Measurements from ENCODE around the gene DYNC2LI1.

DYNC2LI1 gene

DNA sequence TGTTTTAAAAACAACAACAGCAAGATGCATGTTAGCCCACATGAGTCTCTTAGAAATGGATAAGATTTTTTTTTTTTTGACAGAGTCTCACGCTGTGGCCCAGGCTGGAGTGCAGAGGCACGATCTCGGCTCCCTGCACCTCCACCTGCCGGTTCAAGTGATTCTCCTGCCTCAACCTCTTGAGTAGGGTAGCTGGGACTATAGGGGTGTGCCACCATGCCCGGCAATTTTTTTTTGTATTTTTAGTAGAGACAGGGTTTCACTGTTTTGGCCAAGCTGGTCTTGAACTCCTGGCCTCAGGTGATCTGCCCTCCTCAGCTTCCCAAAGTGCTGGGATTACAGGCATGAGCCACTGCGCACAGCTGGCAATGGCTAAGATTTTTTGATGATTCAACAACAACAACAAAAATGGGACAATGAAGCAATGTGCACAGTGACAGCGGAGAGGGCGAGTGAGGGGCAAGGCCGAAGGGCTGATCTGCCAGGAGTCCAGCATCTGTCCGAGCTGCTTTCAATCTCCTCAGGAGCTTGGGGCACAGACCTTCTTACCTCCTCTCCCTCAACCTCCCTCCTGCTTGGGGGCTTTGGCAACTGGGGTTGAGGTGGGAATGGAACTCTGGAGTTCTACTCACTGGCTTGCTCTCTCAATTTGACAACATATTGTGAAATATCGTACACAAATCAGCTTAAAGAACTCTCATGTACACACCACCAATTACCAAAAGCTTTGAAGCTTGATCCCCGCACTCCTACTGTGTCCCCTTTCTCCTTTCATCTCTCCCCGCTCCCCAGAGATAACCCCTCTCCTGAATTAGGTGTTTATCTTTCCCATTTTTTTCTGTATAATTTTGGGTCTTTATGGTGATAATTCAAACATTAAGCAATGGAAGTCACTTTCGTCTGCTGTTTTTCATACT, 68.4 kb downstream of the DYNC2LI1 start:
- no peak overlapping the region for H3K4me3 ChIP-seq (ENCODE audit: low read depth, low read length)
- DNase-seq (ENCODE audit: low read depth) = no peak
- TF ChIP-seq, protein P1, sequence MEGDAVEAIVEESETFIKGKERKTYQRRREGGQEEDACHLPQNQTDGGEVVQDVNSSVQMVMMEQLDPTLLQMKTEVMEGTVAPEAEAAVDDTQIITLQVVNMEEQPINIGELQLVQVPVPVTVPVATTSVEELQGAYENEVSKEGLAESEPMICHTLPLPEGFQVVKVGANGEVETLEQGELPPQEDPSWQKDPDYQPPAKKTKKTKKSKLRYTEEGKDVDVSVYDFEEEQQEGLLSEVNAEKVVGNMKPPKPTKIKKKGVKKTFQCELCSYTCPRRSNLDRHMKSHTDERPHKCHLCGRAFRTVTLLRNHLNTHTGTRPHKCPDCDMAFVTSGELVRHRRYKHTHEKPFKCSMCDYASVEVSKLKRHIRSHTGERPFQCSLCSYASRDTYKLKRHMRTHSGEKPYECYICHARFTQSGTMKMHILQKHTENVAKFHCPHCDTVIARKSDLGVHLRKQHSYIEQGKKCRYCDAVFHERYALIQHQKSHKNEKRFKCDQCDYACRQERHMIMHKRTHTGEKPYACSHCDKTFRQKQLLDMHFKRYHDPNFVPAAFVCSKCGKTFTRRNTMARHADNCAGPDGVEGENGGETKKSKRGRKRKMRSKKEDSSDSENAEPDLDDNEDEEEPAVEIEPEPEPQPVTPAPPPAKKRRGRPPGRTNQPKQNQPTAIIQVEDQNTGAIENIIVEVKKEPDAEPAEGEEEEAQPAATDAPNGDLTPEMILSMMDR (IDR thresholded peaks at IDR 0.05; ENCODE audit: insufficient read depth, low read depth, low read length, missing control alignments) = no peak

DNA sequence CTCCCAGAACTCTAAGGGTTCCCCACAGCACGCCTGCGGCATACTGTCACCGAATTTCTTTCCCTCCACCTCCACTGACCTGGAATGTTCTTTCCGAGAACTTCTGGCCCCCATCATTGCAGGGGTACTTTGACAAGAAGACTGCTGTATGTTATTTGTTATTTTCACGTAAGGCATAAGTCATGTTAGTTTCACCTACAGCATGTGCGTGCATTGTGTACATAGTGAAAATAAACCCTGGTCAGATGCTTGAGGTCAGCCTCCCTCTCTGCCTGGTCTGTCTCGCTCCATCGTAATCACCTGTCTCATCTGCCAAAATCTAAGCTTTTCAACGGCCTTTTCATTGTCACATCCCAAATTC, 69.0 kb downstream of the DYNC2LI1 start:
- H3K4me3 ChIP-seq (ENCODE audit: low read depth, low read length) = no peak overlapping the region
- DNase-seq (ENCODE audit: low read depth) = no peak
- TF ChIP-seq, protein P1 (IDR thresholded peaks at IDR 0.05; ENCODE audit: insufficient read depth, low read depth, low read length, missing control alignments) = no peak

DNA sequence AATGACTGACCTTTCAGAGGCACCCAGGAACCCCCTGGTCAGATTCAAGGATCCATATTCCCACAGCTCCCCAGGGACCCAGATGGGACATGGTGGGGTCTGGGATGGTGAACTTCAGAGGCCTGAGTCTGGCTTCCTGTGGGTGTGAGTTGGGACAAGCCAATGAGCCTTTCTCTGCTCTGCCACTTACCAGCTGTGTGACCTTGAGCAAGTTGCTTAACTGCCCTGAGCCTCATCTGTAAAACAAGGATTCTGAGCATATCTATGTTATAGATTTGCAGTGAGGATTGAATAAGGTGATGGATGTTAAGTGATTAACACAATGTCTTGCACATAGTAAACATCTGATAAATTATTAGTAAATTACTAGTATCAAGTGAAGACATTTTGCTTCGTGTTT, 71.3 kb downstream of the DYNC2LI1 start:
- no peak overlapping the region for H3K4me3 ChIP-seq (ENCODE audit: low read depth, low read length)
- DNase-seq (ENCODE audit: low read depth) = no peak
- TF ChIP-seq, protein P1 (IDR thresholded peaks at IDR 0.05; ENCODE audit: insufficient read depth, low read depth, low read length, missing control alignments) = no peak

DNA sequence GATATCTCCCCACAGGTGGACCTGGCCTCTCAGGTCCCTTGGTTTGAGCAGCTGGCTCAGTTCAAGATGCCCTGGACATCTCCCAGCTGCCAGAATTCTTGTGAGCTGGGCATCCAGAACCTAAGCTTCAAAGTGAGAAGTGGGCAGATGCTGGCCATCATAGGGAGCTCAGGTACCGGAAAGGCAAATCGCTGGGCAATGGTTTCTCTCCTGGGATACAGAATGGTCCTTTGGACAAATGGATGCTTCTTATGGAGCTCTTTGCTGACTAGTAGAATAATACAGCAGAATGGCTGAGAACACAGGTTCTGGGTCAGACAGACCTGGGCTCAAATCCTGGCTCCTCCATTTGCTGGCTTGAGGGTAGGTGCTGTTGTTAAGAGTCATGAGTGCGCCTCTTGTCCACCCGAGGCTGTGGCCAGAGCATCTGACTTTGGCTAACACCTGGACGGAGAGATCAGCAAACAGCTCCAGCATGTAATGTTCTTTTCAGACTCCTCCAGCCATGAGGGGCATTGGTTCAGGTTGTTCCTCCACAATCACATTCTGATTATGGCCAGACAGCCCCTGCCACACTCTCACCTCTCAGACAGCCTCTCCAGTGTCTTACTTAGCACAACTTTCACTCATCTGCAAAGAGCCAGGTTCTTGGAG, 72.4 kb downstream of the DYNC2LI1 start:
- TF ChIP-seq, protein P1 (IDR thresholded peaks at IDR 0.05; ENCODE audit: insufficient read depth, low read depth, low read length, missing control alignments) = no peak
- H3K4me3 ChIP-seq (ENCODE audit: low read depth, low read length) = no peak overlapping the region
- no peak for DNase-seq (ENCODE audit: low read depth)

DNA sequence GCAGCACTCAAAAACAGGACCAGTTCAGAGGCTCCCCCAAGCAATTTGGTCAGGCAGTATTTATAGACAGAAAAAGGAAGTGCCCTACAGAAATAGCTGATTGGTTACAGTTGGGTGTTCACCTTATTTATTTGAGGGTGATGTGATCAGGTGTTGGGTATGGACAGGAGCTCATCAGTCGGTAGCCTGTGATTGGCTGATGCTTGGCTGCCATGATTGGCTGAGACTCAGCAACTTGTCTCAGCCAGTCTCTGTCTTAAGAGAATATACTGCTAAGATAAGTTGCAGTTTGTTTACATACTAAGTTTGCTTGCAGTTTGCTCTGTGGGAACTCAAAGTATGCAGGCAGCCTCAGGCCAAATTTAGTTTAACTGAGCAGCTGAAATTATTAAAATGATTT, 74.4 kb downstream of the DYNC2LI1 start:
- no peak overlapping the region for H3K4me3 ChIP-seq (ENCODE audit: low read depth, low read length)
- TF ChIP-seq, protein P1 (IDR thresholded peaks at IDR 0.05; ENCODE audit: insufficient read depth, low read depth, low read length, missing control alignments) = no peak
- peak; percentile 24 for DNase-seq (ENCODE audit: low read depth)

DNA sequence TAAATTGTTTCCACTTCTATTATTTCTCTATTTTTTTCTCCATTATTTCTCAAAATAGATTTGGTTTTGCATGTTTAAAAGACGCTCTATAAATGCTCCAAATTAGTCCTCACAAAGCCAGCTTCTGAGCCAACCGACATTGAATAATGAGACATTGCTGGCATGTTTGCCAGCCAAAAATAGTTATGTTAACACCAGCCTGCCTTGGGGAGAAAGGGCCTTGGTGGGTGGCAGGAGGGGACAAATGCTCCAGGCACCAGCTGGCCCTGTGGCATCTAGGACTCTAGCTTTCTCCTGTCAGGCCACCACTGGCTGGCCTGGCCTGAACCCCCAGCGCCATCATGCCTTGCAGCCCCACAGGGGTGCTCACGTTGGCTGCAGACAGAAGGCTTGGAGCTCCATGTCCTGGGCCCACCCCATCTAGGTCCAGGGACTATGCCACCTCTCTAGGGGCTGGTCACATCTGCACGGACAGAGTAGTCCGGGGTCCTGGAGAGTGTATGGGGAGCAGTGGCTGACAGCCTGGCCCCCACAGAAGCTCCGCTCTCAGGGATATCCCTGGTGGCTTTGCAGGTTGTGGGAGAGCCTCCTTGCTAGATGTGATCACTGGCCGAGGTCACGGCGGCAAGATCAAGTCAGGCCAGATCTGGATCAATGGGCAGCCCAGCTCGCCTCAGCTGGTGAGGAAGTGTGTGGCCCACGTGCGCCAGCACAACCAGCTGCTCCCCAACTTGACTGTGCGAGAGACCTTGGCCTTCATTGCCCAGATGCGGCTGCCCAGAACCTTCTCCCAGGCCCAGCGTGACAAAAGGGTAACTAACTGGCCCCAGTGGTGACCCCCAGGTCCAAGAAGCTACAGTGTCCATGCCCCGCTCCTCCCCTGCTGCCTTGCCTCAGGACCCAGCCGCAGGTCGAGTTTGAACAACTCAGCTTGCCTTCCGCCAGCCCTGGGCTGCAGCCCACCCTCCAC, 77.5 kb downstream of the DYNC2LI1 start:
- TF ChIP-seq, protein P1 (IDR thresholded peaks at IDR 0.05; ENCODE audit: insufficient read depth, low read depth, low read length, missing control alignments) = no peak
- no peak for DNase-seq (ENCODE audit: low read depth)
- no peak overlapping the region for H3K4me3 ChIP-seq (ENCODE audit: low read depth, low read length)

Data from GM12865 (cell line).